ENCODE measurements around the gene SLC6A8.
"Not testable (repeated sequence)": the region's sequence is repeated elsewhere in the genome, so short reads cannot be mapped to it uniquely, and the experiment has no call there.

SLC6A8 gene

DNA sequence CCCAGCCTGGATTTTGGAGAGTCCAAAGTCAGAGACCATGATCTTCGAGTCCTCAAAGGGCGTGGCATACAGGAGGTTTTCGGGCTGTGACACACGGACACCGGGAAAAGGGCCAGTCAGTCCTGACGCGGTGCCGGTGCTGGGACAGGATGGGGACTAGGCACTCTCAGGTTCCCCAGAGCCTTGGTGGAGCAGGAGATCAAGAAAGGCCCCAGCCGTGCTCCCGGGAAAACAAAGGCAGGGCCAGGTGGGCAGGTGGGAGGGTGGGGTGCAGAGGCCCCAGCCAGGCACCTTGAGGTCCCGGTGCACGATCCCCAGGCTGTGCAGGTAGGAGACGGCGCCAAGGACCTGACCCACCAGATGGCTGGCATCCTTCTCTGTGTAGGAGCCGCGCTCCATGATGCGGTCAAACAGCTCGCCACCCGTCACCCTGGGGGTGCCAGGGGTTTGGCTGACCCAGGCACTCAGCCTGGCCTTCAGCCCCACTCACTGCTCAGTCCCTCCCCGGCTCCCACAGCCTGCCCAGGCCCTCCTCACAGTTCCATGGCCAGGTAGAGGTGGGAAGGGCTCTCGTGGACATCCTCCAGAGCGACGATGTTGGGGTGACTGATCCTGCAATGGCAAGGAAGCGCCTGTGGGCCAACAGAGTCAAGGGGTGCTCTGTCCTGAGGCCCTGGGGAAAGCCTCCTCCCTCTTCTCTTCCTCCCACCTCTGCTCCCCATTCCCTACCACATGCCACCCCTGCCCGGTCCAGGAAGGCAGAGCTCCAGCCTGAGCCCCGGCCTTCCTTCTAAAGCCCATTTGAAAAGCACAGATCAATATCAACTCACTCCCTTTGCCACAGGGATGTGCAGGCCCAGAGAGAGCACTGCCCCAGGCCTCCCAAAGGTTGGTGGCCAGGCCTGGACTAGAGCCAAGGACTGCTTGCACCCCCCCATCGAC lies 15.9 kb upstream of the SLC6A8 start:
- no peak for DNase-seq (ENCODE audit: low spot score)

DNA sequence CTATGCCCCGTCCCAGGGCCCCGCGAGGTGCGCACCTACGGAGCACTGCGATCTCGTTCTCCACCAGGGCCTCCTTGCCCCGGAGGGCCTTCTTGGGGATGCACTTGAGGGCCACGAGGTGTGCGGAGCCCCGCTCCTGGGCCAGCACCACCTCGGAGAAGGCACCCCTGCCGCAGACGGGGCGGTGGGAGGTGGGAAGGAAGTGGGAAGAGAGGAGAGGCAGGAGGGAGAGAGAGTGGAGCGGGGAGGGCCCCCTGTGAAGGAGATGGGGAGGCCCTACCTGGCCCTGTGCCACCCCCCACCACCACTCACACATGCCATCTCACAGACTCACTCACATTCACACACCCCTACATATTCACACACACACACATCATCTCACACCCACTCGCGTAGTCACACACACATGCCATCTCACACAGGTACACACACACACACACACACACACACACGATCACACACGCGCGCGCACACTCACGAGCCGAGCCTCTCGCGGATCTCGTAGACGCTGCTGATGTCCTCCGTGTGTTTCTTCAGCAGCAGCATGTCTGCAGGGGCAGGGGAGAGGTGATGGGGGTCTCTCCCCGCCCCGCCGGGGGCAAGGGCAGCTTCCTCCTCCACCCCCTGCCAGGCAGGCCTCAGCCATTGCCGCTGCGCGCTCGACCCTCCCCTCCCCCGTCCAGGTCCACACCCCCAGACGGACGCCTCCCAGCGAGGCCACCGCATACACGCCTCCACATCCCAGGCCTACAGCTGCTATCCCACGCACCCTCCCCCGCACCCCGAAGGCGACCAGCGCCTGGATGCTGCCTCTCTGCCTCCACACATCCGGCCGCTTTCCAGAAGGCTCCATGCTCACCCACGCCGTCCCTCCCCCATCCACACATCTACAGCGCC lies 14.9 kb upstream of the SLC6A8 start:
- no peak for DNase-seq (ENCODE audit: low spot score)

DNA sequence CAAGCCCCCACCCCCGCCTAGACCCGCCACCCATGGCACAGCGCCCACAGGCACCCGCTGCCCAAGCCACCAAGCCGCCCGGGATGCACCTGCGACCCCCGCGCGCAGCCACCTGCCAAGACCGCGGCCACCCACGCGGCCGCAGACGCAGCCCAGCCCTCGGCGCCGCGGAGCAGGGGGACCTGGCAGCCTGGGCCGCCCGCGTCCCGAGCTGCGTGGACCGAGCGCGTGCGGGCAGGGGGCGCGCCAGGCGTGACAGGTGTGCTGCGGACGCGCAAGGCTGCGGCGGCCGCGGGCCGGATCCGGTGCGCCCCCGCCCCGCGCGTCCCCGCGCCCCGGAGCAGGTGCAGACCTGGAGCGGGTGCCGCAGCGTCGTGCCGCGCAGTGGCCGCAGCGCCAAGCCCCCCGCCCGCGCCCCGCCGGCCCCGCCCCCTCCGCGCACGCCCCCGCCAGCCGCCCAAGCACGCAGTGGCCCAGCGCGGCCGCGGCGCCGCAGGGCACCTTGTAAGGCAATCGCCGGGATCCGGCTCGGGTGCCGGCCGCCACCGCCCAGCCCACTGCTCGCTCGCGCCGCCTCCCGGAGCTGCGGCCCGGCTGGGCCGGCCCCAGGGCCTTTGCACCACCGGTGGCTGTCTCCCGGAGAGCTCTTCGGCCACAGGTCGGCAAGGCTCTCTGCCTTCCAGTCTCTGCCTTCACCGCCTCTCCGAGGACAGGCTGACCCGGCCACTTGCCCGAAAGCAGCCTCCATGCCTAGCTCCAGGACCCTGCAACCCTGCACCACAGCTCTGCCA lies 14.1 kb upstream of the SLC6A8 start, which contains the start of gene PNCK:
Gene PNCK, minus strand, starts transcription at position 386 of the 791 bp plus-strand sequence. CDS start 737 bp downstream, outside the sequence.
- DNase-seq (ENCODE audit: low spot score): no peak

DNA sequence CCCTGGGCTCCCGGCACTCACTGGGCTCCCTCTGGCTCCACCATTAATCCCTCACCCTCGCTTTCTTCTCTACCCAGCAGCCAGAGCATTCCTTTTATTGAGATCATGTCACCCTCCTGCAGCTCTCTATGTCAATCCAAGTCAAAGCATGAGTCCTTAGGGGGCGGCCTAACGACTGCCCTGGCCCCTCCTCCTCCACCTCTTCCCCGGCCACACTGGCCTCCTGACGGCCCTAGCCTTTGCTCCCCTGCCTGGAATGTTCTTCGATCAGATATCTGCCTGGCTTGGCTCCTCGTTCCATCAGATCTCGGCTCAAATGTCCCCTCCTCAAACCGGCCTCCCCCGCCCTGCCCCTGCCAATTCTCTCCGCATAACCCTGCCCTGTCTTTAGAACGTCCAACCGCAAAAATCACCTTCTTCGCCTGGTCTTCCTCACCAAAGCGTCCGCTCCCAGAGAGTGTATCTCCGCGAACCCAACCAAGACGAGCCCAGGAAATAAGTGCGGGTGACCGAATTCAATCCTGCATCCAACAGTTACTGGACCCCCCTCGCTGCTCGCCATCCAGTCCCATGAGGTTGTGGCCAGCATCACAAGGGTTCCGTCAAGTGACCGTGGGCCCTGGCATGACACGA lies 13.4 kb upstream of the SLC6A8 start:
- DNase-seq (ENCODE audit: low spot score): no peak

DNA sequence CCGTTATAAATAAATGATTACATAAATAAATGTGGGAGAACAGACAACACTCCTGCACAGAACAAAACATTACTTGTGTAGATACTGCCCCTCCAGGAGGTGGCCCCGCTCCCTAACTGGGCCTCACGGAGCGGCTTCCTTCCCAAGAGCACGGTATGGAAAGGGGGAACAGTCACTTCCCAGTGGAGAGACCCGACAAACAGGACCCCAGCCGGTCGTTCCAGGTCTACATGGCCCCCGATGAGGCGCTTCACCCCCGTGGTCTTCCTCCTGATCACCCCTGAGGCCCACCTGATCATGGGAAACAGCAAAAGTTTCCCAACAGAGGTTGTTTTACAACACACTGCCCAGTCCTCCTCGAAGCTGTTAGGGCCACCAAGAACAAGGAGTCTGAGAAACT lies 6.6 kb upstream of the SLC6A8 start:
- DNase-seq (ENCODE audit: low spot score): no peak

DNA sequence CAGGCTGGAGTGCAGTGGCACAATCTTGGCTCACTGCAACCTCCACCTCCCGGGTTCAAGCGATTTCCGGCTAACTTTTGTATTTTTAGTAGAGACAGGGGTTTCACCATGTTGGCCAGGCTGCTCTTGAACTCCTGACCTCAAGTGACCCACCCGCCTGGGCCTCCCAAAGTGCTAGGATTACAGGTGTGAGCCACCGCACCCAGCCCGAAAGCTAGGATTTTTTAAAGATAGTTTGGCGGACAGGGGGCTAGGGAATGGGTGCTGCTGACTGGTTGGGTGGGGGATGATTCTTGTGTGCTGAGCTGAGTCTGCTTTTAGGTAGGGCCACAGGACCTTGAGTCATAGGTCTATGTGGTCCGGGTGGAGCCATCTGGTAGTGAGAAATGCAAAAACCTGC lies 4.2 kb upstream of the SLC6A8 start:
- DNase-seq (ENCODE audit: low spot score): not testable (repeated sequence)

DNA sequence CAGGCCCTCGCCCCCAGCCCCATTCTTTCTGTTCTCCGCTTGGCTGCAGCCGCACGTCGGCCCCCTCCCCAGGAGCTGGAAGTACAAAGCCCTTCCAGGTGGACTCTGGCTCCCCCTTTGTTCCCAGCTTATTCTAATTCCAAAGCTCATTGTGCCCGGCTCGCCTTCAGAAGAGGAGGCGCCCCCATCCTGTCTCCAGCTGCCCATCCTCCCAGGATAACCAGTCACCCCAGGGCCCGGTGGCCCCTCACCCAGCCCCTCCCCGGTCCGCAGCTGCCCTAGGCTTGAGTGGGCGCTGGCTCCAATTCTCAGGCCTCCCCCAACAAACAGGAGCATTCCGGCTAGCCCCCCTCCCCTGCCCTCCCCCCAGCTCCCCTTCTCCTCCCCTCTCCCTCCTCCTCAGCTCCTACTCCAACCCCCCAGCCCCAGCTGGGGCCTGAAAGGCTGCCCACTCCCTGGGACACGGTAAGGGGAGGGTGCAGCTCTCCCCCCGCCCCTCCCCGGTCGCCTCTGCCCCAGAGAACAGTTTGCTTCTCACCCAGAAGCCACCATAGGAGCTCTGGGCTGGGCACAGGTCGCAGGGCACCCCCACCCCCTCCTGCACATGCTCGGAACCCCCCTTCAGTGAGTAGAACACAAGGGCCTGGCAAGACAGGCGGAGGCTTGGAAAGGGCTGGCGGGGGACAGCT lies 3.1 kb upstream of the SLC6A8 start:
- peak; percentile 38 for DNase-seq (ENCODE audit: low spot score)

DNA sequence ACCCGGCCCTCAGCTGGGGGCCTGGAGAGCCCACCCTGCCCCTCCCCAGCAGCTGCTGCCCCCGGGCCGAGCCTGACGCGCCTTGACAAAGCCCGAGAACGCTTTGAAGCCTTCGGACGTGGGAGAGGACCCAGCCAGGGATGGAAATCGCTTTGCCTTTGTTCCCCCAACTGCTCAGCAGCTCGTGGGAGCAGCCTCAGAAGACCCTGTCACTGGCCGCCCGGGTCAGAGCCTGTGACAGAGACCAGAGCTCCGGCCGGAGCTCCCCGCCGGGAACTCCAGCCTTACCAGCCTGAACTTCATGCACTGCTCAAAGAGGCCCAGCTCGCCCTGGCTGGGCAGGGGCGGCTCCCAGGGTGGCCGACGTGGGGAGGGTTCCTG lies 2.6 kb upstream of the SLC6A8 start:
- peak; percentile 58 for DNase-seq (ENCODE audit: low spot score)

DNA sequence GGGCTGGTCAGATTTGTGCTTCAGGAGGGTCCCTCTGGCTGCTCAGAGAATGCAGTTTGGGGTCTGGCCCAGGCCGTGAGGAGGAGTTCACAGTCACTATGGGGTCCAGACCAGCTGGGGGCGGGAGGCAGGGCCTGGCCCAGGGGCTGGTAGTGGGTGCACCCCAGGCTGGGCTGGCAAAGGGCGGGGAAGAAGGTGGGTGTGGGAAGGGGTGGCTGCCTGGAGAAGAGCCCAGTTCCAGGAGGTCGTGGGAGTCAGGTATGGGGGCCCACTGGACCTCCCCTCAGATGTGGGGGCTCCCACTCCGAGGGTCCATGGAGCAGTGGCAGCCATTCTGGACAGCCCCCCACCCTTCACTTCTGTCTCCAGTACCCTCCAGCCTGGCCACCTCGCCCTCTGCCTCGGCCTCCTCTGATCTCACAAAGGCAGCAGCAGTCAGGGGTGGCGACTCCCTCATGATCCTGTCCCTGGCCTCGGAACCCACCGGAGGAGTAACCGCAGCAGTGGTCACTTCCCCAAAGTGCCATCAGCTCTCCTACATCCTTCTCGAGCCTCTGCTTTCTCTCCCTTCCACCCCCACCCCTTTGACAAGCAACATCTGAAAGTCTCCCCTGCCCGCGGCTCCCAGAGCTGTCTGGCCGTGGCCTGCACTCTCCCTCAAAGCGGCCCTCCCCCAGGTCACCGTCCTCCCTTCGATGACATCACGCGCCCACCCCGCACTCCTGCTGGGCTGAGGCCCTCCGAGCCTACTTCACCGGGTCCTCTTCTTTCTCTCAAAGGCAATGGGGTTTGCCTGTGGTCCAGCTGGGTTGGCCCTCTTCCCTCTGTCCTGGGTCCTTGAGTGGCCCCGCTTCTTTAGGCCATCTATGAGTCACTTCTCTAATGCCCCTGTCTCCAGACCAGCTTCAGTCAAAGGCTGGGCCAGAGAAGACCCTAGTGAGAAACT lies 1.7 kb upstream of the SLC6A8 start:
- peak; percentile 43 for DNase-seq (ENCODE audit: low spot score)

DNA sequence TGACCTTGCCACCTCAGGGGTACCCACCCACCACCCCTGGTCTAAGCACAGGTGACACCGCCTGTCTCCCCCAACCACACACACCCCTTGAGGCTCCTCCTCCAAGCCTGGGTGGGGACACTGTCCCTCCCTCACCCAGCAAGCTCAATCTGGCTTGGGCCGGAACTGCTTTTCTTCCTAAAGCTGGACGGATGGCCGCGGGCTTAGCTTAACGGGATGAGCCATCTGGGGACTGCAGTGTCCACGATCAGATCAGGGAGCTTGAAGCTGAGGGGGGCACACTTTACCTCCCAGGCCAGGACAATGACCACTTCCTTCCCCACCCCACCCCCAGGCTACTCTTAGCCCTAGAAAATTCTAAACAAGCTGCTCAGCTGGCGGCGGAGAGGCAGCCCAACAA lies 1.0 kb upstream of the SLC6A8 start:
- peak; percentile 32 for DNase-seq (ENCODE audit: low spot score)

DNA sequence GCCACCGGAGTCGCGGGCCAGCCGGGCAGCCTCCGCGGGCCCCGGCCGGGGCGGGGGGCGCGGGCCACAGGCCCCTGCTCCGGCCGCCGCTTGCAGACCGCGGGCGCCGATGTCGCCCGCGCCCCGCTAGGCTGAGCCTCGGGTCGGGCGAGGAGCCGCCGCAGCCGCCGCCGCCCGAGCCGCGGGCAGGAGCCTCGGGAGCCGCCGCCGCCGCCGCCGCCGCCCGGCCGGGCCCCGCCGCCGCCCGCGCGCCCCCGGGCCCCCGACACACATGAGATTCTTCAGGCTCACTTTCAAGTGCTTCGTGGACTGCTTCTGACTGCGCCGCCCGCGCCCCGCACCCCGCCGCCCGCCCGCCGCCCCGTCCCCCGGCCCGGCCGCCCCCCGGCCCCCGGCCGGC lies 345 bp downstream of the SLC6A8 start:
- no peak for DNase-seq (ENCODE audit: low spot score)

DNA sequence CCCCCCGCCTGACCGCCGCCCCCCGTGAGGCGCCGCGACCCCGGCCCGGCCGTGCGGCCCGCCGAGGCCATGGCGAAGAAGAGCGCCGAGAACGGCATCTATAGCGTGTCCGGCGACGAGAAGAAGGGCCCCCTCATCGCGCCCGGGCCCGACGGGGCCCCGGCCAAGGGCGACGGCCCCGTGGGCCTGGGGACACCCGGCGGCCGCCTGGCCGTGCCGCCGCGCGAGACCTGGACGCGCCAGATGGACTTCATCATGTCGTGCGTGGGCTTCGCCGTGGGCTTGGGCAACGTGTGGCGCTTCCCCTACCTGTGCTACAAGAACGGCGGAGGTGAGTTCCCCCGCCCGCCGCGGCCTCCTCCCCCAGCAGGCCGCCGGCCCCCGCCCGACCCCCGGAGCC lies 780 bp downstream of the SLC6A8 start:
- DNase-seq (ENCODE audit: low spot score): no peak

DNA sequence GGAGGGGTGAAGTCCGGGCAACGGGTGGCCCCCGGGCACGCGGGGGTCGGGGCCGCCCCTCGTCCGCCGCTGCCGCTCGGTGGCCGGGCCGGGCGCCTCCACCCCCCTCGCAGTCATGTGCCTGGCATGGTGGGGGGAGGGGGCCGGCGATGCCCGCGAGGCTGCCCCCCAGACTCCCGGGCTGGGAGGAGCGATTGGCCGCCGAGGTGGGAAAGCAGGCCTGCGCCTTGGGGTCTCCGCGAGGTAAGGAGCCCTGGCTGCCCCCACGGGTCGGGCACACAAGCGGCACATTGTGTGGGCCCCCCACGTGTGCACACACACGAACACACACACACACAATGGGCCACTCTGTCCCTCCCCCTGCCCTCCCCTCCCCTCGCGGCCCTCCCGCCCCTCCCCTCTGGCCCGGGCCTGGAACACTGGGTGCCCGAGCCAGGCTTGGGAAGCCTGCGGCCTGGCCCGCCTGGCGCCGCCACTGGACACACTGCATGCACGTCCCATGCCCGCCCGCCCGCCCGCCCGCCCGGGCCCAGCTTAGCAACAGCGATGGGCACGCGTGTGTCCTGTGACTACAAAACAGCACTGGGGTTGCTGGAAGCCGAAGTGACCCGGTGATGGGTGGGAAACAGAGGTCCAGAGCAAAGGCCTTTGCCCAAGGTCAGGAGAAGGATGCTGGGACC lies 1.3 kb downstream of the SLC6A8 start:
- DNase-seq (ENCODE audit: low spot score): no peak

DNA sequence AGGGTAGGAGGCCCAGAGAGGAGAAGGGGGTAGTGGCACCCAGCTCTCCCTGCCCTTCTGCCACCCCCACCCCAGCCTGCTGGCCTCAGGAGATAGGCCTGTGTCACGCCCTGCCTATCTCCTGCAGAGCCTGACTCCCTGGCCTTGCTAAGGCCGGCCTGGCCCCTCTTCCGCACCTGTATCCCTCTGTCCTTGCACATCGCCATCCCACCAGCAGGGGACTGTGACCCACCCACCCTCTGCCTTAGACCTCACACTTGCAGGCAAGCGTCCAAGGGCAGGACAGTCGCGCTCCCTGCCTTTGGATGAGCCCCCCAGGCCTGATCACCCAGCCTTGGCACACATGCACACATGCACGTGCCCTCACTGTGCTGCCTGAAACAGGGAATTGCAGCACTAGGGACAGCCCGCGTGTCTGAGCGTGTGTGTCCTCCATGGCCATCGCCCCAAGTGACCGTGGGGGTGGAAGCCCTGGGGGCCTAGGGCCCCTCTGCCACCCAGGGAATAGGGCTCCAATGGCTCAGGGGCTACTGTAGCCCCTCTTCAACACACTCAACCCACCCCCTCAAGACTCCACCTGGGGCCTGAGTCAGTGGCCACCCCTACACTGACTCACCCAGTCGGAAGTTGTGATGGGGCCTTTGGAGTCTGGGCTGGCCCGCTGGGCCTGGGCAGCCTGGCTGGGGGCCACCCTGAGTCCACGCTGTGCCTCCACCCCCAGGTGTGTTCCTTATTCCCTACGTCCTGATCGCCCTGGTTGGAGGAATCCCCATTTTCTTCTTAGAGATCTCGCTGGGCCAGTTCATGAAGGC lies 2.1 kb downstream of the SLC6A8 start:
- DNase-seq (ENCODE audit: low spot score): peak; percentile 58

DNA sequence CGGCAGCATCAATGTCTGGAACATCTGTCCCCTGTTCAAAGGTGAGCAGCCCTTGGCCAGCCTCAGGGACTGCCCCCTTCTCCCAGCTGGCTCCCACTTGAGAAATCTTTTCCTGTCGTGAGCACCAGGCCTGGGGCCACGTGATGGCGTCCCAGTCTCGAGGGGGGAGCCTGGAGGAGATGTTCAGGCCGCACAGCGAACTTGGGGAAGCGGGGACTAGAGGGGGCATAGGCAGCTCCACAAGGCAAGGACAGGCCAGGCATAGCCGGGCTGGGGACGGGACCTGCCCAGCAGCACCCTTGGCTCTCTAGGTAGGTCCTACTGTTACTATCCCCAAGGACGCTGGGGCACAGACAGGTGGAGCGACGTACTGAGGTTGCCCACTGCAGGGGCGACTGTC lies 2.7 kb downstream of the SLC6A8 start:
- DNase-seq (ENCODE audit: low spot score): no peak

DNA sequence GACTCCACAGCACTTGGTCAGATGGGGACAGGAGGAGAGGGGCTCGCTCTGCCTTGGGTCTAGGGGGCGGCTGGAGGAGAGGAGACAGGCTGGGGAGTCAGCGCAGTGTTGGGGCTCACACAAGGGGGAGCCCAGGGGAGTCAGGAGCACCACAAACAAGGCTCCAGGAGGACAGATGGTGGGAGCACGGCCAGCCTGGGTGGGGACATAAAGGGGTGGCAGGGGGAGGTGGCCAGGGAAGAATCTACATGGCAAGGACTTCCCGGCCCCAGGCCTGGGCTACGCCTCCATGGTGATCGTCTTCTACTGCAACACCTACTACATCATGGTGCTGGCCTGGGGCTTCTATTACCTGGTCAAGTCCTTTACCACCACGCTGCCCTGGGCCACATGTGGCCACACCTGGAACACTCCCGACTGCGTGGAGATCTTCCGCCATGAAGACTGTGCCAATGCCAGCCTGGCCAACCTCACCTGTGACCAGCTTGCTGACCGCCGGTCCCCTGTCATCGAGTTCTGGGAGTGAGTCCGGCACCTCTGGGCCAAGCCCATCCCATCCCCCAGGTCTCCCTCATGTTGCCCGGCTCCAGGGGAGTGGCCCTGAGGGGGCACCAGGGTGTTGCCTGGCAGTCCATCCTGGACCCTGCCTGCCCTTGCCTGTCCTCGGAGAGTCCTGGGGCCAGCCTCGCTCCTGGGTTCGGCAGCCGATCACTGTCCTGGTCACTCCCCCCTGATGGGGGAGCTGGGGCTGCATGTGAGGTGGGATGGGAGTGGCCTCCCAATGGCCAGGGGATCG lies 3.5 kb downstream of the SLC6A8 start:
- not testable (repeated sequence) for DNase-seq (ENCODE audit: low spot score)

DNA sequence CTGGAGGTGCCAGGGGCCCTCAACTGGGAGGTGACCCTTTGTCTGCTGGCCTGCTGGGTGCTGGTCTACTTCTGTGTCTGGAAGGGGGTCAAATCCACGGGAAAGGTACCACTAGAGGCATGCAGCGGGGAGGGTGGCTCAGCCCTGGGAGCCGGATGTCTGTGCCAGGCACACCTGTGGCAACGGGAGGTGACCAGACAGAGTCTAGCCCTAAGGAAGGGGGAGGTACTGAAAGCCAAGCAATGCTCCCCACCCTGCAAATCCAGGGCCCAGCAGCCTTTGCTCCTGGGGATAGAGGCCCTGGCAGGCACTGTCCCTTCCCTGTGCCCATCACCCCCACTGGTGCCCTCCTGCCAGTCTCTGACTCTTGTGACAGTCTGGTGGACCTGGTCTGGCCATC lies 4.3 kb downstream of the SLC6A8 start:
- DNase-seq (ENCODE audit: low spot score): no peak
